CD14-positive monocyte (primary cell): ENCODE measurements around the gene ALPK3. TPM values are rescaled to one million over a fixed set of nuclear protein-coding genes. Genes with fewer than 3 reads are reported as not detected.

Source experiments
- DNase-seq, 3 donors: peaks; one replicate each; pipeline ENCODE4 v3.0.0-alpha.2; 2011 to 2022
- H2AFZ ChIP-seq: 2 replicates; pipeline ENCODE4 v1.6.0; 2012; ENCODE audit warnings: mild to moderate bottlenecking, low read depth, low read length, inconsistent platforms; ENCODE audit not compliant: insufficient read depth, poor library complexity, severe bottlenecking
- H3K27ac ChIP-seq, 2 donors: 1 replicate in 1 of 2; 2 replicates in 1 of 2; pipeline ENCODE4 v1.5.1; 2012 to 2013; ENCODE audit warnings: low read length in 2 of 2, control low read depth in 1 of 2, inconsistent platforms in 1 of 2, low read depth in 1 of 2, mild to moderate bottlenecking in 1 of 2
- H3K27me3 ChIP-seq, 2 donors: one replicate each; pipeline versions ENCODE4 v1.6.0 to v1.6.1; 2011 to 2013; ENCODE audit warnings: low read length in 2 of 2; ENCODE audit not compliant: control insufficient read depth in 2 of 2, insufficient read depth in 2 of 2
- H3K36me3 ChIP-seq, 2 donors: replicated peaks in 1 of 2; 1 replicate in 1 of 2; 2 replicates in 1 of 2; pipeline versions ENCODE4 v1.5.1 to v1.6.1; 2012 to 2013; ENCODE audit warnings: low read length in 2 of 2, control low read depth in 1 of 2, inconsistent platforms in 1 of 2, mild to moderate bottlenecking in 1 of 2; ENCODE audit not compliant: insufficient read depth in 2 of 2, control insufficient read depth in 1 of 2
- H3K4me1 ChIP-seq, 2 donors: 1 replicate in 1 of 2; 2 replicates in 1 of 2; pipeline versions ENCODE4 v1.5.1 to v1.6.1; 2012 to 2013; ENCODE audit warnings: low read length in 2 of 2, control low read depth in 1 of 2, inconsistent platforms in 1 of 2, mild to moderate bottlenecking in 1 of 2, moderate library complexity in 1 of 2; ENCODE audit not compliant: insufficient read depth in 2 of 2, control insufficient read depth in 1 of 2
- H3K4me2 ChIP-seq: replicated peaks from 2 replicates; pipeline ENCODE3; 2012; ENCODE audit warnings: low read length, moderate library complexity, mild to moderate bottlenecking; ENCODE audit not compliant: poor library complexity, severe bottlenecking; ENCODE audit errors: extremely low read depth
- H3K4me3 ChIP-seq, 3 experiments: fragments of 200-600 bp in 1 of 3; sonication (generic) in 1 of 3; replicated peaks in 1 of 3; 1 replicate in 2 of 3; 2 replicates in 1 of 3; pipeline ENCODE4 v1.5.1; 2011 to 2013; ENCODE audit warnings: low read length in 3 of 3, mild to moderate bottlenecking in 3 of 3, control low read depth in 2 of 3, low read depth in 2 of 3, inconsistent platforms in 1 of 3, moderate library complexity in 1 of 3
- H3K79me2 ChIP-seq: 2 replicates; pipeline ENCODE4 v1.6.0; 2012; ENCODE audit warnings: mild to moderate bottlenecking, control low read depth, inconsistent platforms, low read length, moderate library complexity; ENCODE audit not compliant: insufficient read depth
- H3K9ac ChIP-seq: 2 replicates; pipeline ENCODE4 v1.6.0; 2017; ENCODE audit warnings: low read length, mild to moderate bottlenecking; ENCODE audit not compliant: insufficient read depth, poor library complexity, severe bottlenecking
- H3K9me3 ChIP-seq, 2 donors: replicated peaks in 1 of 2; 1 replicate in 1 of 2; 2 replicates in 1 of 2; pipeline versions ENCODE4 v1.5.1 to v1.6.1; 2012 to 2013; ENCODE audit warnings: low read length in 2 of 2, control low read depth in 1 of 2; ENCODE audit not compliant: control insufficient read depth in 1 of 2, insufficient read depth in 1 of 2
- H4K20me1 ChIP-seq: 2 replicates; pipeline ENCODE4 v1.6.0; 2012; ENCODE audit warnings: mild to moderate bottlenecking, low read length, control low read depth, moderate library complexity; ENCODE audit not compliant: insufficient read depth
- H3K27ac Mint-ChIP-seq, 7 donors: one replicate each; pipeline ENCODE4 v1.8.0; 2020; ENCODE audit warnings: mild to moderate bottlenecking in 7 of 7, mixed read lengths in 7 of 7, moderate library complexity in 6 of 7, inconsistent platforms in 2 of 7
- H3K27me3 Mint-ChIP-seq, 3 donors: one replicate each; pipeline ENCODE4 v1.8.0; 2021 to 2022; ENCODE audit warnings: low read depth in 3 of 3, mild to moderate bottlenecking in 3 of 3, mixed read lengths in 3 of 3, moderate library complexity in 3 of 3, inconsistent platforms in 1 of 3
- H3K36me3 Mint-ChIP-seq, 2 donors: one replicate each; pipeline ENCODE4 v1.8.0; 2020; ENCODE audit warnings: mixed read lengths in 2 of 2, inconsistent platforms in 1 of 2, mild to moderate bottlenecking in 1 of 2
- H3K4me1 Mint-ChIP-seq: one replicate; pipeline ENCODE4 v1.8.0; 2020; ENCODE audit warnings: mild to moderate bottlenecking, mixed read lengths
- H3K4me3 Mint-ChIP-seq, 2 donors: one replicate each; pipeline ENCODE4 v1.8.0; 2020; ENCODE audit warnings: mild to moderate bottlenecking in 2 of 2, mixed read lengths in 2 of 2, moderate library complexity in 1 of 2
- H3K9me3 Mint-ChIP-seq, 7 donors: one replicate each; pipeline ENCODE4 v1.8.0; 2020 to 2022; ENCODE audit warnings: mixed read lengths in 7 of 7, mild to moderate bottlenecking in 6 of 7, moderate library complexity in 6 of 7, inconsistent platforms in 2 of 7
- CTCF ChIP-seq: fragments of 200-600 bp; IDR thresholded peaks from one replicate; pipeline ENCODE4 v1.8.0; 2022; ENCODE audit warnings: antibody characterized with exemption, mild to moderate bottlenecking
- WGBS: methylation state at CpG from one replicate; pipeline ENCODE4 v1.1.5; 2013; ENCODE audit warnings: missing lambda C conversion rate; ENCODE audit not compliant: insufficient coverage; 5-methylcytosine and 5-hydroxymethylcytosine counted together
- intact Hi-C, 2 donors: fragments of 100-400 bp; cut with micrococcal nuclease; formaldehyde crosslinking; loops; one replicate each; pipeline versions ENCODE4 v1.15.0 to v1.15.1; 2023
- polyA plus RNA-seq, 3 donors: library from polyadenylated mRNA; depleted of rRNA in 1 of 3; unstranded in 2 of 3; stranded (reverse) in 1 of 3; fragments of 300-500 nt in 2 of 3; fragments of >200 nt in 1 of 3; fragmentation: Illumina TruSeq in 2 of 3; gene quantifications; 1 replicate in 2 of 3; 2 replicates in 1 of 3; pipeline ENCODE4 v1.2.3, GENCODE V29; 2012 to 2021

Gene ALPK3
- polyA plus RNA-seq, 3 donors: 0.02 to 0.12 TPM; not detected in 1

DNA sequence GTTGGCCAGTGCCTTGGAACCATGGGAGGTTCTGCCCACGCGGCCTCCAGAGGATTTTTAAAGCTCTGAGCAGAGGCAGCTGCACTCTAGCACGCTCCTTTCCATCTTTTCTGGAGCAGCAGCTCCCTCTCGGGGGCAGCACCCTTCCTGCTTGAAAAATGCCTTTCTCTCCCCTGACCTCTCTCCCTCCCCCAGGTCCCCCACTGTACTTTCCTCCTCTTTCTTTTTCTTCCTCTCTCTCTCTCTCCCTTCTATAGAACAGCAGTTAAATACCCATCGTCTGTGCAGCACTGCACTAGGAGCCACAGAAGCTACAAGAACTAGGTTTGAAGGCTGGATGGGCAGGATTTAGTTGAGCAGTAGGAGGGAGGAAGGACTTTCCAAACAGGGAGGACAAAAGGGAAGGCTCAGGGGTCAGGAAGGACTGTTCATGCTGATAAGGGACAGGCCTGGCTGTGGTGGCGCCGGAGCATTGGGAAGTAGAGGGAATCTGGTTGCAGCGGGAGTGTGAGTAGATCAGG is 4.4 kb downstream of the ALPK3 start:
- H3K27ac Mint-ChIP-seq: peak overlapping the region in 1 of 7 donors; percentile 31

DNA sequence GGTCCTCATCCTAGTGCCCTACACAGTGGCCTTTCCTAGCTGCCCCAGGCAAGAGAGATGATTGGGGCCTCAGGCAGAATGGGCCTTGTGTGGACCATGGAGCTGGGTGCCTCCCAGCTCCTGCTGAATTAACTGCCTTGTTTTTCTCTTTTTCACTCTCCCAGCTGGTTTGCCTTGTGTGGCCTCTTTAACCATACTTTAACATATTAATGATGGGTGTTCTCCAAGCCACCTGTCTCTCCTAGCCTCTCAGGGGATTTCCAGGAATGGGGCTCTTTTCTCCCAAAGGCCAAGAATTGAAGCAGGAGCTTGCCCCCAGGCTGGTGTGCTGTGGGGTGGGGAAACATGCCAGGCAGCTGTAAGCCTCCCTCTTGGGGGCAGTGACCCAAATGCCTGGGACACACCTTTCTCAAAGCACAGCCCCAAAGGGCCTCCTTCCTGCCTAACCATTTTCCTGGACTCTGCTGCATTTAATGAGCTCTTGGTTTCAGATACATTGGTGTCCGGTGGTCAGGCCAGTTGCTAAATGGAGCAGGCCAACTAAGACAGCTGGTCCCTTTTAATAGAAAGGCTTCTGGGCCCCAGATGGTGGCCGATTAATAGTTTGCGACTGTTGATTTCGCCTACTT is 5.6 kb downstream of the ALPK3 start:
- no peaks in the 10 kb centered on the region for H3K9me3 ChIP-seq
- no peaks in the 10 kb centered on the region for H3K9me3 Mint-ChIP-seq
- H3K27ac Mint-ChIP-seq: no peak overlapping the region
- no peaks in the 10 kb centered on the region for H3K36me3 ChIP-seq
- no peak overlapping the region for H3K4me3 Mint-ChIP-seq
- intact Hi-C loops: no loop called here
- no peaks in the 10 kb centered on the region for H3K36me3 Mint-ChIP-seq
- no peaks in the 10 kb centered on the region for H4K20me1 ChIP-seq
- peaks cover 0 to 3% of the 10 kb centered on the region in 2 donors for H3K4me1 ChIP-seq
- H3K79me2 ChIP-seq: no peaks in the 10 kb centered on the region
- no peaks in the 10 kb centered on the region for H3K27me3 ChIP-seq
- 95% methylated on average over 4 of the region's 4 CpGs for WGBS
- no peak overlapping the region for H3K4me3 ChIP-seq
- TF ChIP-seq CTCF: no peak
- no peak overlapping the region for H3K27ac ChIP-seq
- peaks cover 5 to 9% (median 6%) of the 10 kb centered on the region in 3 donors for H3K27me3 Mint-ChIP-seq
- peaks cover 7% of the 10 kb centered on the region for H3K4me1 Mint-ChIP-seq
- no peak overlapping the region for H3K9ac ChIP-seq
- no peak for DNase-seq
- no peak overlapping the region for H2AFZ ChIP-seq
- no peak overlapping the region for H3K4me2 ChIP-seq

More for the DNA sequence above, 4.4 kb downstream of the ALPK3 start:
- intact Hi-C loops: no loop called here
- Histone ChIP-seq H3K79me2 (no peaks in the 10 kb centered on the region), H4K20me1 (no peaks in the 10 kb centered on the region), H3K9ac (no peak overlapping the region), H3K27ac (no peak overlapping the region), H3K27me3 (peaks cover 0 to 4% of the 10 kb centered on the region in 2 donors), H3K4me3 (no peak overlapping the region), H3K9me3 (no peaks in the 10 kb centered on the region), H2AFZ (no peak overlapping the region), H3K4me2 (no peak overlapping the region), H3K36me3 (no peaks in the 10 kb centered on the region), H3K4me1 (peaks cover 3 to 12% of the 10 kb centered on the region in 2 donors)
- H3K27me3 Mint-ChIP-seq: peaks cover 6 to 12% (median 11%) of the 10 kb centered on the region in 3 donors
- 60% methylated on average over 5 of the region's 8 CpGs for WGBS
- no peak for TF ChIP-seq CTCF
- H3K36me3 Mint-ChIP-seq: peaks cover 0 to under 1% of the 10 kb centered on the region in 2 donors
- H3K9me3 Mint-ChIP-seq: no peaks in the 10 kb centered on the region
- peaks cover 8% of the 10 kb centered on the region for H3K4me1 Mint-ChIP-seq
- no peak overlapping the region for H3K4me3 Mint-ChIP-seq
- DNase-seq: no peak
